ENCODE measurements around the gene TADA1. TPM values are rescaled to one million over a fixed set of nuclear protein-coding genes. Genes with fewer than 3 reads are reported as not detected.
"Not testable (repeated sequence)": the region's sequence is repeated elsewhere in the genome, so short reads cannot be mapped to it uniquely, and the experiment has no call there.

The TADA1 gene
- total RNA-seq, 1 donor from 2014 or later = 14.5 TPM

DNA sequence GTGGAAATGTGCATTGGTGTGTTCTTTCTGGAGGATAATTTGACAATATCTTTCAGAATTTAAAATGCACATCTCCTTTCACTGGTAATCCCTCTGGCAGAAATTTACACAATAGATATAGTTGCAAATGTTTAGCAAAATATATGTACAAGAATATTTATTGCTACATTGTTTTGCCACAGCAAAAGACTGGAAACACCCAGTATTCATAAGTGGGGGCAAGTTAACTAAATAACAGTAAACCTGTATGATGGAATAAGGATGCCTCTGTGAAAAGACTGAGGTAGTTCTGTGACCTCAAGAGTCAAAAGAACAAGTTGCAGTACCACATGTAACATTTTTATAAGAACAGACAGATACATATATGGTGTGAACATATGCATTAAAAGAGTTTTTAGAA is 13.7 kb upstream of the TADA1 start:
- no peak for DNase-seq

DNA sequence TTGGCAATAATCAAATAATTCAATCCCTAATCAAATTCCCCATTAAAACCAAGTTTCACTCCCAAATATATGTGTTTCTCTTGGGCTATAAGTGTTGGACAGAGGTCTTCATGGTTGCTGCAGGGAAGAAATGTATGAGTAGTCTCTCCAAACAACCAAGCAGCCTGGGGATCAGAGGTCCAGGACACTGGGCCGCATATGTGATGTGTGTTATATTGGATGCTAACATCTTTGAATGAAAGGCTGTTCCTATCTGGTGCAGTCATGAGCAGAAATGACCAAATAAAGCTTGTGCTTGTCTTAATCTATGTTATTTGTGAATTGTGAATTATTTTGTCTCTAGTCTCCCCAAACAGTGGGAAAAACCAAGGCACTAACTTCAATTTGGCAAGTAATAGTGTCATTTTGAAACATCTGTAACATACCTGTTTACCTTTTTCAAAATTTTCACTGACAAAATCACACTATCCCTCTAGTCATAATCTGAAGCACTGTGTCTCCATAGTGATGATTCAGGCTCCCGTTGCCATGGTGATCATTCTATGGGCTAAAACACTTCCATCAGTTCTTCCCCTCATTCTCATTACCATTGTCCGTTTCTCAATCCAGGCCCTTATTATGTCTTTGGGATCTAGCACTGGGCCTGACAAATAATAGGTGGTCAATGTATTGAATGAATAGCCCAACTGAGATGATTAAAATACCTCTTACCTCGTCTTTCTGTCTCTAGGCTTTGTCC is 12.5 kb upstream of the TADA1 start:
- no peak for DNase-seq

DNA sequence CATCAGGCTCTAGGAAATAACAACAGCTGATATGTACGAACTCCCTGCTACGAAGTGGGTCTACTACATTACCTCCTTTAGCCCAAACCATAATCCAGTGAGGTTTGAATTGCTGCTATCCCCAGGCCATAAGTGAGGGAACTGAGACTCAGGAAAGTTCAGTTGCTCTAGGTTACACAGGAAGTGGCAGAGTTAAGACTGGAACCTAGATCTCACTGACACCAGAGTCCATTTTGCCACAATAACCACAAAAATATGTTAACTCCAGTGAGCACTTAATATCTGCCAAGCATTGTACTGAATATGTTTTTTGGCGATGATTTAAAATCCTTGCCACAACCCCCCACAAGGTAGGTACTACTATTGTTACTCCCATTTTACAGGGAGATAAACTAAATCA is 8.9 kb upstream of the TADA1 start:
- DNase-seq = no peak

DNA sequence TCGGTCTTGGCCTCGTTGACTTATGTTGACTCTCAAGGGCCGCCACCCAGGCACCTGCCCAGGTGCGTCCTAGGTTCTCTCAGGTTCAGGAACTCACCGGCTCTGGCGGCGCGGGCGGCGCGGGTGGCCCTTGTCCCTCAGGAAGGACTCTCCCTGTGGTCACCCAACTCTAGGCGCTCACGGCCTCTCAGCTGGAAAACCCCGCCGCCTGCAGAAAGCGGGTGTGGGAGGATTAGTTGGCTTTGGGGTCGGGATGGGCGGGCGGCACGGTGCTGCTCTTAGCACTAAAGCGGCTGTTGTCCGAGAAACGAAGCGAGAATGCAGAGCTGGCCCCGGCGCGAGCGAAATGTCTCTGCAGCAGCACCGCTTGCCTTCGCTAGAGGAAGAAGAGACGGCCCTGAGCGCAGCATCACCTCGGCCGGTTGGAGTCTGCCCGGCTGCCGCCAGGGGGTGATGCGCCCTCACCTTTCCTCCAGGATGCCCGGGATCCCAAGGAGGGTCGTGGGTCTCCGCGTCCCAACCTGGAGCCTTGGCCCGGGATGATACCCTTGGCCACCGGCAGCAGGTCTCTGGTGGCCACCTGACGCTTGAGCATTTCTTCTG is 8.1 kb upstream of the TADA1 start:
- no peak for DNase-seq

DNA sequence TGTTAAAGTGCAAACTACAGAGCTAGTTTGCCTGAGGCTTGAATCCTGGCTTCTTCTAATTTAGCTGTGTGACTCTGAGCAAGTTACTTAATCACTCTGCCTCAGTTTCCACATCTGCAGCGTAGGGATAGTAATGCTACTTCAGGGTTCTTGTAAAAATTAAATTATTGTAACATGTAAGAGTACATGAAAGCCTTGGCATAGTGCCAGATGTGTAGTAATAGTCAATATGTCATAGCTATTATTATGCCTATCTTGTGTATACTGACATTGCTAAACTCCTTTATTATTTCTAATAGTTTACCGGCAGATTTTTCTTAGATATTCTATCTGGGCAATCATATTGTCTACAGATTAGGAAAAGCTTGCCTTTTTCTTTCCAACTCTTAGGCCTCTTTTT is 6.8 kb upstream of the TADA1 start:
- DNase-seq = no peak

DNA sequence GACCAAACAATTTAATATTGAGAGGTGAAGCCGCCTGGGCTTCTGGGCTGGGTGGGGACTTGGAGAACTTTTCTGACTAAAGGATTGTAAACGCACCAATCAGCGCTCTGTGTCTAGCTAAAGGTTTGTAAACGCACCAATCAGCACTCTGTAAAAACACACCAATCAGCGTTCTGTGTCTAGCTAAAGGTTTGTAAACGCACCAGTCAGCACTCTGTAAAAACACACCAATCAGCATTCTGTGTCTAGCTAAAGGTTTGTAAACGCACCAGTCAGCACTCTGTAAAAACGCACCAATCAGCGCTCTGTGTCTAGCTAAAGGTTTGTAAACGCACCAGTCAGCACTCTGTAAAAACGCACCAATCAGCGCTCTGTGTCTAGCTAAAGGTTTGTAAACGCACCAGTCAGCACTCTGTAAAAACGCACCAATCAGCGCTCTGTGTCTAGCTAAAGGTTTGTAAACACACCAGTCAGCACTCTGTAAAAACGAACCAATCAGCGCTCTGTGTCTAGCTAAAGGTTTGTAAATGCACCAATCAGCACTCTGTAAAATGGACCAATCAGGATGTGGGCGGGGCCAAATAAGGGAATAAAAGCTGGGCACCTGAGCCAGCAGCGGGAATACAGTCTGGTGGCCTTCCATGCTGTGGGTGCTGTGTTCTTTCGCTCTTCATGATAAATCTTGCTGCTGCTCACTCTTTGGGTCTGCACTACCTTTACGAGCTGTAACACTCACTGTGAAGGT is 2.3 kb upstream of the TADA1 start:
- DNase-seq = not testable (repeated sequence)

DNA sequence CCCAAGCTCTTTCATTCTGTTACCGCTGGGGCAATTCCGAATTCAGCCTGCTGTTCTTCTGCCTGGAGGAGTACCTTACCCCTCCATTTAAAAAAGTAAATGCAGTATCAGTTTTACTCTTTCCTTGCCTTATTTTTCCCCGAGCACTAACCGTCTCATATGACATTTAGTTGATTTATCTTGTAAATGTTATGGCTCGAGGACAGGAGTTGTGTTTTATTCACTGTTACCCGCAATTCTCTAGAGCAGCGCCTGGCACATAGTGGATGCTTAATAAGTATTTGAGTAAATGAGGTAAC is 425 bp upstream of the TADA1 start:
- no peak for DNase-seq

DNA sequence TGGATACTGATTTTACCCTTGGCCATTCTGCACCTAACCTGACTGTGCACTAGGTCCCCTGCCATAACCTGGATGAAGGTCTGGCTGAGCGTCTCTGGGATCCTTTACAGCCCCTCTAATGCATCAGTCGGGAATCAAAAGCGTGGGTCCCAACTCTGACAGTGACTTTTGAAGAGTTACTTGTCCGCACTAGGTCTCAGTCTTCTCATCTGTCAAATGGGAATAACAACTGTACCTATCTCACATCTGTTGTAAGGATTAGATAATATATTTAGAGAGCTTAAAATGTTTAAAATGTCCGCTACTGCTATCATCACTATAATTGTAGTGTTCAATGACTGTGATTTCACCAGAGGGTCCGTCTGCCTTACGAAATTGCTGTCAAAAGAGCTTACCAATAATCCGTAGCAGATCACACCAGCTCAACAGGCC is 746 bp downstream of the TADA1 start:
- DNase-seq = no peak

DNA sequence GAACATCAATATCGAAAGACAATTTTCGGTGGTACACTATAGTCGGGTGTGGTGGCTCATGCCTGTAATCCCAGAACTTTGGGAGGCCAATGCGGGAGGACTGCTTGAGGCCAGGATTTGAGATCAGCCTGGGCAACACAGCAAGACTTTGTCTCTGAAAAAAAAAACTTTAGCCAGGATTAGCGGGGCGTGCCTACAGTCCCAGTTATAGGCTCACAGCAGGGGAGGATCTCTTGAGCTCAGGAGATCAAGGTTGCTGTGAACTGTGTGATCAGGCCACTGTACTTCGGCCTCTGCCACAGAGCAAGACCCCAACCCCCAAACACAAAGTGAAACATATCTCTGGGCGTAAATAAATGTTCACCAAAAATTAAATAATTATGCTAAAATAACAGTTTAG is 1.6 kb downstream of the TADA1 start:
- no peak for DNase-seq

DNA sequence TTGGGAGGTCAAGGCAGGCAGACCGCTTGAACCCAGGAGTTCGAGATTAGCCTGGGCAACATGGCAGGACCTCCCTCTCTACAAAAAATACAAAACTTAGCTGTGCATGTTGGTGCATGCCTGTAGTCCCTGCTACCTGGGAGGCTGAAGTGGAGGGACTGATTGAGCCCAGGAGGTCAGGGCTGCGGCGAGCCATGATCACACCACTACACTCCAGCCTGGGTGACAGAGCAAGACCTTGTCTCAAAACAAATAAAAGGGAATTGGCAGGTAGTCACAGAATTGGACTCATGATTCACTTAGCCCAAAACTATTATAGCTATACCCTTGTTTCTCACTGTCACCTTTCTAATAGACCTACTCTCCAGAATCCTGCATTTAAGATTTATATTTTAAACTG is 5.5 kb downstream of the TADA1 start:
- DNase-seq = no peak

DNA sequence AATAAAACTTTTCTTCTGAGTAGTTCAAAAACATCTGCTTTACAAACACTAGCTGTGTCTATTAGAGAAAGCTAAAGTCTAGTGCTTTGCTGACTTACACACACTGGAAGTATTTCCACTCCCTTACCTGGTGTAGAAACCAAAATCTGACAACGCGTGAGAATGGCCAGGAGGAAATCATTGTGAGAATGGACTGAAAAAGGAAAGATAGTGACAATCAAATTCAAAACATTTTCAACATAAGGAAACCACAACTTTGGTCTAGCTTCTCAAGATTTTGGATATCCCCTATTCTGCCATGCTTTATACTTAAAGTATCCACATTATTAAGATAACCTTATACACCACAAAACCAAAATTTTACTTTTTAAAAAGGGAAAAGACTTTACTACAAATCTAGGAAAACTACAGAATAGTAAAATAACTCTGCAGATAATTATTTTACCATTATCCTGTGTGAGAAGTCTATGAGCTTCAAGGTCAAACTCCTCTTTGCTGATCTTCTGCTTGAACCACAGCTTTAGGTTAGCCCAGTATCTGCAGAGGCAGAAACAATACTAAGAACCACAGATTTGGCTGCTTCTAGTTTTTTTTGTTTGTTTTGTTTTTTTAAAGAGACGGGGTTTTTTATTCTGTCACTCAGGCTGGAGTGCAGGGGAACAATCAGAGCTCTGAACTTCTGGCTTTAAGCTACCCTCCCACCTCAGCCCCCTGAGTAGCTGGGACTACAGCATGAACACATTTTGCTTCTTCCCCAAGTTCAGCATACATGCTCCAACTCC is 6.6 kb downstream of the TADA1 start:
- no peak for DNase-seq

DNA sequence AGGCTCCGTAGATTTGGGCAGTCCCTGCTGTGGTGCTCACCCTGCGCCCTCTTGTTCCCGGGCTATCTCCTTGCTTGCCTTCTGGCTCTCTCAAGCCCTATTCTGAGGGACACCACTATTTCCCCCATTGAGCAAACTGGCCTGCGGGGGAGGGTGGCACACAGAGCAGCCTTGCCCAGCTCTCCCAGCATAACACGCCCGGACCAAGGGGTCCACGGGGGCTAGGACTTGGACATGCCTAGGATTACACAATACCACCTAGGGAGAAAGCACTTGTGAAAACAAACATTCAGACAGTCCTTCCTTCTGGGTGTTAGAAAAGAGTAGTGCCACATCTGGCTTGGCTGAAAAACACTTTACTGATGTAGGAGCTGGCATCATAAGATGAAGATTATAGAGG is 7.4 kb downstream of the TADA1 start:
- DNase-seq = no peak

DNA sequence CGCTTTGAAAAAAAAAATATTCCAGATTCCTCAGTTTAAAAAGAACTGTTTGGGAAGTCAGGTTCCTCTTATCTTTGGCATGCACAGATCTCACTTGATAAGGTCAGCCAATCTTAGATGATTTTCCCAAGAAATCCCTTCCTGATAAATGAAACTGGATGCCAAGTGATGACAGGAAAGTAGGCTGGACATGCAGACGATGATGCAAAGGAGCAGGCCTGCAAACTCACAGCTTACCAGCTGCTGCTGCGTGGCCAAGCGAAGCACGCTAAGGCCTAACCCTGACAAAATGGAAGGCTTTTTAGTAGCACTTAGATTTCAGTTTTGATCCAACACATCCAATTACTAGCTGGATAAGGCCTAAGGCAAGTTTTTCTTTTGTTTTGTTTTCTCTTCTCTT is 10.1 kb downstream of the TADA1 start:
- DNase-seq = no peak

DNA sequence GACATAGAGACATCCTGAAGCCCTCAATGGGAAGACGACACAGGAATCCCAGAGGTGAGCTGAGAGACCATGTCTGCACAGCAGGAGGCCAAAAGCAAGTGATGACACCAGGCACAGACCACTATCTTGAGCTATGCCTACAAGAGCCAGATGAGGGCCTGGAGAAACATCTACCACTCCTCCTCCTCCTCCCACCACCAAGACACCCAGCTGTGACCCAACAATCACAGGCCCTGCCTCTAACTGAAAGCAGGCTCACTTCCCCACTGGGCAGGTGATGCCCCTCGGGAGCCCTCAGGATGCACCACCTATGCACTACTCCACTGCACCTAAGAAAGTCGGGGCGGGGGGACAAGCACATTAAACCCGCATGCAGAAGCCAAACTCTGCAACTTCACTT is 16.5 kb downstream of the TADA1 start:
- DNase-seq = no peak

DNA sequence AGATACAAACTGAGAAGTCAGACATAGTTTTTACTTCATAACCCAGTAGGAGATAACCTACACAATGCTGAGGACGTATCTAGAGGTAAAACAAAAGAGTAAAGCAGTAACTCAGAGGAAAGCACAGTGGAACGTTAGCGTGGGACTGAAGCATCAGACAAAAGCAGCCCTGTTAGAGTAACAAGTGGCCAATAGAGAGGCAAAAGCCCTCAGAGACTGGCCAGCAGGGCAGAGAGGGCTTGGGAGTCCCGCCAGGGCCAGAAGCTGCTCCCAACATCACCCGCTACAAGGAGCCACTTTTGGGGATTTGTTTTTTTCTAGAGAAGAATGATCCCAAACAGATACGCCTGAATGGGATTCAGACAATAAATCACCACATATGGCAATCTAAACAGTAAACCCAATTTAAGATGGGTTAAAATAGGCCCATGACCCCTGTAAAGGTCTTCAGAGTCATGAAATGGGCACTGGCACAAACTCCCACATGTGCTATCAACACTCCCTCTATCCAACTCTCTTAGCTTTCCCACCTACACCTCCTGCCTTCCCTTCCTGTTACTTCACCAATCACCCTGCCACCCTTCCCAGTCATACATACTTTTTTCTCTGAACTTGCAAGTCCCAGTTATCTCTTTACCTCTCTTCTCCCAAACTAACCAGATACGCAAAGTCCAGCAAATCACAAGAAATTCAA is 17.2 kb downstream of the TADA1 start:
- no peak for DNase-seq

DNA sequence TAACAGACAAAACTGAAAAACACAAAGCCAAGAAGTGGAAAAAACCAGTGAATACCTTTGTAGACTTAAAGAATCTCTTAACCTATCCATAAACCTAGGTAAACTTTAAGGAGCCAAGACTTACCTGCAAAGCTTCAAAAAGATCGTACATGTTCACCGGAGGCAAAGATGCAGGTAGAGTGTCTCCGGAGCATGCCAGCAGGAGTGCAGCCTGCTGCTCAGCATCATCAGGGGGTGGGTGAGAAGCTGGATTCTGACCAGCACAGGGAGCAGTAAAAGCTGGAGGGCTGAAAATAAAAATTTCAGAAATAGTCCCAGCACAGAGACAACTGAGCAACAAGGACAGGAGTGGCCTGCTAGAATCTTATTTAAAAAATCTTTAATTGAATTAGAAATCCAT is 18.1 kb downstream of the TADA1 start:
- no peak for DNase-seq

DNA sequence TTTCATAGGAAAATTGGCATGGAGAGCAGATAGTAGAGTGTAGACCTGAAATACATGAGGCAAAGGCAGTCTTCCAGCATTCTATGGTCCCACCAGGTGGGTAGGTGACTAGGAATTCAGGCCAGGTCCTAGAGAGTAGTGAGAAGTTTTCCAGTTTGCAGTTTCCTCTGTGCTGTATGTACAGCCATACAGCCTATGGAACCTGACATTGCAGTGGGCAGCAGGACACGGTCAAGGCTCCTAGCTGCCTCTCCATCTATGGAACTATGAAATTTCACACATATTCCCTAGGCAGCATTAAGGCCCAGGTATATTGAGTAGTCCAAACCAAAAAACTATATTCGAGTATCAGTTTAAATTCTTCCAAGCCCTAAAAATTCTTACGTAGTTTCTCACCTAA is 20.5 kb downstream of the TADA1 start:
- DNase-seq = no peak

DNA sequence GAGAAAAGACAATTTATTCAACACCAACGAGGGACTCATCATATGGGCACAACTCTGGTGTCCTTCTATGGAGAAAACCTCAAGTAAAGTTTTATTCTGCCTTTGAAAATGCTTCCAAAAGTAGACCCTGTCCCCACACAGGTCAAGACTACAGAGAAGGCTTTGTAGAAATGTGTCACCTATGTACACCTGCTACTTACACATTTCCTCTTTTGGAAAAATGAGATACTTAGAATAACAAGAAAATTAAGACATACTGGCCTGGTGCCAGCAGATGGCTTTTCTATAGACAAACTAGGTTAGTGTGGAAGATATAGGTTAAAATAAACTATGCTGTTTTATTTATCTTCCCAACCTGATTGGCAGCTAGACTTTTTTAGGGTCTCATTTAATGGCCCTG is 23.1 kb downstream of the TADA1 start:
- no peak for DNase-seq

DNA sequence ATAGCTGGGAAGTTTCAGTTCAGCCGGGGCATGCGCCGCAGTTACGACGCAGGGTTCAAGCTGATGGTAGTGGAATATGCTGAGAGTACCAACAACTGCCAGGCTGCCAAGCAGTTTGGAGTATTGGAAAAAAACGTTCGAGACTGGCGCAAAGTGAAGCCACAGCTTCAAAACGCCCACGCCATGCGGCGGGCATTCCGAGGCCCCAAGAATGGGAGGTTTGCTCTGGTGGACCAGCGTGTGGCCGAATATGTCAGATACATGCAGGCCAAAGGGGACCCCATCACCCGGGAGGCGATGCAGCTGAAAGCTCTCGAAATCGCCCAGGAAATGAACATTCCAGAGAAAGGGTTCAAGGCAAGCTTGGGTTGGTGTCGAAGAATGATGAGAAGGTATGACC is 26.9 kb downstream of the TADA1 start:
- DNase-seq = no peak

DNA sequence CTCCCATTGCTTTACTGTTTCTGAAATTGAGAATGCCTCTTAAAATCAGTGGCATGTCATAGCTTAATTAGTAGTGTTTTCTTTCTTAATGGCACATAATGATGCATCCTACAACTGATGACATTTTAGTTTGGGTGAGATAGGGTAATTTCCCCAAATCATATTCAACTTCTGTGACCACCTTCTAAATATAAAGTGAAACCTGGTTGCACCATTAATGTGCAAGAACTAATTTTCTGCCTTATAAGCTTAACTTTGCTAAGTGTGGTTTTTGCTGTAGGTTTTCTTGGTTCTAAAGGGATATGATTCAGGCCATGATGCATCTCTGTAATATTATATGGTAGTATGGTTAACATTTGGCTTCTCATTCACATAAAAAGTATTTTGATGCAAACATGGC is 27.9 kb downstream of the TADA1 start:
- DNase-seq = no peak

DNA sequence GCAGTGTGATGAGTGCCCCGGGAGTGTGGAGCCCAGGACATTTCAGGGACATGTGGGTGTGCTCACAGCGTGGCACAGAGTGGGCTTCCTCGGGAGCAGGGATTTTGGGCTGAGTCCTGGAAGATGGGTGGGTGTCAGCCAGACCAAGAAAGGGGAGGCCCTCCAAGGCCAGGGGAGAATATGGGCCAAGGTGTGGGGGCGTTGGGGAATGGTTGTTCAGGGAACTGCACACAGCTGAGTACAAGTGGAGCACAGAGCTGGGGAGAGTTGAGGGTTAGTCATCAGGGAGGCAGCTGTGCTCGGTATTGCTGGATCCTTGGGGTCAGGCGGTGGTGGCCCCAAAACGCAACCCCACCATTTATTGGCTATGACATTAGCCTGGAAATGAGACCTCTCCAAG is 31.3 kb downstream of the TADA1 start:
- DNase-seq = no peak

DNA sequence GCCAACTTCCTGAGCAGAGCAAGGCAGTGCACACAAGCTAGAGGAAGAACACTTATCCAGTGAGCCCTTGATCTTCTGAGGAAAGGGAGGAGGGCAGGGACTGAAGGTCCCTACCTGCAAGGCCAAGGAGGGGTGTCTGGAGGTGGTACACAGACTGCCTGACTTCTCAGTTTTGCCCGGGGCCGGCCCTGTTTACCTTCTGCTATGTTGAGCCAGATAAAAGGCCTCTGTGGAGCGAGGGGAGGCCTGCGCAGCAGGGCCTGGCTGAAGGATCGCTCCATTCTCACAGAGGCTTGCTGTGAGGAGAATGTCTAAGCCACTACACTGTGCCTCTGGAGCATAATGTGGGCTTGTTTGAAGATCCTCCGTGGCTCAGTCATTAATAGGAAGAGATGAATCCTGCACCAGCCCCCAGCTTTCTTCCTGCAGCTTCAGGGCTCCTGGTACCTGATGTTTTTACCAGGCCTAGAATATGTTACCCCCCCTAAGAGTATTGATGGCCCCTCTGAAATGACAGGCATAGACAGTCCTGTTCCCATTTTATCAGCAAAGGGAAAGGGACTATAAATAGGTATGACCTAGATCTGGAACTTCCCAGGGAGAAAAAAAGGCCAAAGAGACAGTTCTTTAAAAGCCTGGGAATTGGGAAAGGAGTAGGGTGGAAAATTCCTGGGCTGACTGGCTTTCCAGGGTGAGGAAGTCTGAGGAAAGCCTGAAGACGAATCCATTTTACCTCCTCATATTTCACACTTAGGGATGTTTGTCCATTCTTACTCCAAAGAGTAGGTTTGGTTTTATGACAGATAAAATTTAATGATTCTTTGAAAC is 32.1 kb downstream of the TADA1 start:
- DNase-seq = no peak
